Measurements from ENCODE around the gene PNCK. TPM values are rescaled to one million over a fixed set of nuclear protein-coding genes. Genes with fewer than 3 reads are reported as not detected.
"Not testable (repeated sequence)": the region's sequence is repeated elsewhere in the genome, so short reads cannot be mapped to it uniquely, and the experiment has no call there.

The PNCK gene
- total RNA-seq, 1 experiment from 2014 or later = 26.8 TPM

- Mint-ChIP-seq H3K27ac (peak overlapping the region in 1 of 3 experiments; percentile 92; a peak in 1 of 7 replicates), H3K4me1 (peaks cover 0 to 8% of the 10 kb centered on the region in 2 experiments; a peak in 2 of 4 replicates), H3K9me3 (peaks cover 28 to 57% of the 10 kb centered on the region in 2 experiments), H3K4me3 (no peak overlapping the region), H3K36me3 (ENCODE audit: insufficient read depth in 1 of 3, low read depth in 3 of 3) (peaks cover 18 to 50% (median 47%) of the 10 kb centered on the region in 3 experiments; a peak in 6 of 7 replicates), H3K27me3 (ENCODE audit: low read depth) (no peaks in the 10 kb centered on the region)
- no peak overlapping the region for H3K14ac ChIP-seq (ENCODE audit: insufficient read depth, low read length)
- peaks cover 5% of the 10 kb centered on the region for H4K20me1 ChIP-seq (ENCODE audit: control insufficient read depth, insufficient read depth, insufficient read length)
- no peaks in the 10 kb centered on the region for H3K9me3 ChIP-seq (ENCODE audit: control insufficient read depth, low read depth, low read length)
- no peak overlapping the region for H2BK15ac ChIP-seq (ENCODE audit: low read depth, low read length)
- H3K9ac ChIP-seq (ENCODE audit: extremely low read depth, insufficient read length, low read length) = no peak overlapping the region
- H3T11ph ChIP-seq (ENCODE audit: low read length) = no peak overlapping the region
- H3K56ac ChIP-seq (ENCODE audit: insufficient read length, low read depth, low read length) = no peak overlapping the region
- no peak overlapping the region for H4K5ac ChIP-seq (ENCODE audit: insufficient read length, low read depth, low read length)
- no peaks in the 10 kb centered on the region for H3K79me1 ChIP-seq (ENCODE audit: insufficient read depth, low read depth, low read length, poor library complexity, severe bottlenecking)
- H3K4me2 ChIP-seq (ENCODE audit: insufficient read depth, insufficient read length, low read length) = no peak overlapping the region
- H3K4ac ChIP-seq (ENCODE audit: low read depth, low read length) = no peak overlapping the region
- H3K27me3 ChIP-seq (ENCODE audit: insufficient read depth, low read length) = no peaks in the 10 kb centered on the region
- no peak overlapping the region for H2BK20ac ChIP-seq (ENCODE audit: low read depth, low read length, poor library complexity, severe bottlenecking)
- H2BK120ac ChIP-seq (ENCODE audit: low read depth, low read length, poor library complexity, severe bottlenecking) = no peak overlapping the region
- H2AFZ ChIP-seq (ENCODE audit: low read length) = no peak overlapping the region
- no peak overlapping the region for H3K18ac ChIP-seq (ENCODE audit: insufficient read length, low read depth, low read length)
- no peak overlapping the region for H2BK12ac ChIP-seq (ENCODE audit: insufficient read length, low read depth, low read length)
- no peaks in the 10 kb centered on the region; the same call in 1 of the 2 replicates for H3K4me1 ChIP-seq (ENCODE audit: insufficient read depth, low read length)
- no peaks in the 10 kb centered on the region; the same call in 1 of the 2 replicates for H3K79me2 ChIP-seq (ENCODE audit: insufficient read depth, low read length)
- H2AK5ac ChIP-seq (ENCODE audit: insufficient read length, low read length) = no peak overlapping the region
- no peak for TF ChIP-seq CTCF (conservative IDR thresholded peaks at IDR 0.05)
- no CpG with 5 or more reads among the region's 4 CpGs for WGBS (ENCODE audit: extremely low coverage, insufficient read length, low lambda C conversion rate)
- no peak overlapping the region for H3K27ac ChIP-seq (ENCODE audit: insufficient read length, low read depth, low read length)
- no peak overlapping the region for H4K8ac ChIP-seq (replicated peaks; ENCODE audit: insufficient read length, low read depth, low read length)
- no peak overlapping the region for H2BK5ac ChIP-seq (ENCODE audit: insufficient read length, low read length)
- DNase-seq = no peak
- H4K91ac ChIP-seq (ENCODE audit: insufficient read length, low read depth, low read length) = no peak overlapping the region
- no peak overlapping the region for H3K23ac ChIP-seq (ENCODE audit: insufficient read length, low read depth, low read length)
- H3K23me2 ChIP-seq (ENCODE audit: insufficient read length, low read depth, low read length, poor library complexity, severe bottlenecking) = no peaks in the 10 kb centered on the region
Observed at GRCh38 chrX:153692003-153692402, 18.4 kb upstream of the PNCK start.

GRCh38 chrX:153691032-153691827 lies 17.6 kb upstream of the PNCK start:
- H3K27me3 Mint-ChIP-seq (ENCODE audit: low read depth) = not testable (repeated sequence)

More at GRCh38 chrX:153691032-153691827, 17.6 kb upstream of the PNCK start:
- H3K23me2 ChIP-seq (ENCODE audit: insufficient read length, low read depth, low read length, poor library complexity, severe bottlenecking); H3K23ac ChIP-seq (ENCODE audit: insufficient read length, low read depth, low read length); H3K79me1 ChIP-seq (ENCODE audit: insufficient read depth, low read depth, low read length, poor library complexity, severe bottlenecking); H2BK5ac ChIP-seq (ENCODE audit: insufficient read length, low read length); H4K20me1 ChIP-seq (ENCODE audit: control insufficient read depth, insufficient read depth, insufficient read length); H3K27ac Mint-ChIP-seq; H3K9ac ChIP-seq (ENCODE audit: extremely low read depth, insufficient read length, low read length); H4K8ac ChIP-seq (replicated peaks; ENCODE audit: insufficient read length, low read depth, low read length); H3K9me3 ChIP-seq (ENCODE audit: control insufficient read depth, low read depth, low read length); H3K56ac ChIP-seq (ENCODE audit: insufficient read length, low read depth, low read length); H2AFZ ChIP-seq (ENCODE audit: low read length); DNase-seq; H2AK5ac ChIP-seq (ENCODE audit: insufficient read length, low read length); H3K14ac ChIP-seq (ENCODE audit: insufficient read depth, low read length); H2BK20ac ChIP-seq (ENCODE audit: low read depth, low read length, poor library complexity, severe bottlenecking); H2BK120ac ChIP-seq (ENCODE audit: low read depth, low read length, poor library complexity, severe bottlenecking); H3K4ac ChIP-seq (ENCODE audit: low read depth, low read length); H4K91ac ChIP-seq (ENCODE audit: insufficient read length, low read depth, low read length); H2BK15ac ChIP-seq (ENCODE audit: low read depth, low read length); H3K4me1 ChIP-seq (ENCODE audit: insufficient read depth, low read length); H4K5ac ChIP-seq (ENCODE audit: insufficient read length, low read depth, low read length); H3K27me3 ChIP-seq (ENCODE audit: insufficient read depth, low read length); H3K18ac ChIP-seq (ENCODE audit: insufficient read length, low read depth, low read length); H3K79me2 ChIP-seq (ENCODE audit: insufficient read depth, low read length); H2BK12ac ChIP-seq (ENCODE audit: insufficient read length, low read depth, low read length); H3T11ph ChIP-seq (ENCODE audit: low read length); H3K4me2 ChIP-seq (ENCODE audit: insufficient read depth, insufficient read length, low read length); H3K27ac ChIP-seq (ENCODE audit: insufficient read length, low read depth, low read length): not testable (repeated sequence)
- Mint-ChIP-seq H3K9me3 (peaks cover 31 to 60% of the 10 kb centered on the region in 2 experiments), H3K4me3 (peak overlapping the region in 1 of 2 experiments; percentile 27; a peak in 4 of 5 replicates), H3K4me1 (peaks cover 6 to 14% of the 10 kb centered on the region in 2 experiments), H3K36me3 (ENCODE audit: insufficient read depth in 1 of 3, low read depth in 3 of 3) (peaks cover 22 to 50% (median 49%) of the 10 kb centered on the region in 3 experiments; a peak in 6 of 7 replicates)
- no CpG with 5 or more reads among the region's 21 CpGs for WGBS (ENCODE audit: extremely low coverage, insufficient read length, low lambda C conversion rate)
